Lung (tissue), 12 donors: ENCODE measurements around the gene LRP1. TPM values are rescaled to one million over a fixed set of nuclear protein-coding genes. Genes with fewer than 3 reads are reported as not detected.
A peak's percentile ranks its signal among the peaks of the same experiment; 100 is the strongest.

Source experiments
- ATAC-seq: fragments of 200-7000 bp; cut with Tn5 transposase; one replicate; pipeline ENCODE4 v1.9.1; 2020; ENCODE audit warnings: moderate number of reproducible peaks; ENCODE audit not compliant: insufficient read depth, low FRiP score
- DNase-seq, 3 donors: peaks; one replicate each; pipeline ENCODE4 v3.0.0-alpha.2; 2013 to 2017
- H3K27ac ChIP-seq, 2 donors: one replicate each; pipeline ENCODE4 v1.5.1; 2013; ENCODE audit warnings: mild to moderate bottlenecking in 2 of 2, moderate library complexity in 2 of 2, control low read depth in 1 of 2, inconsistent platforms in 1 of 2, low read depth in 1 of 2, low read length in 1 of 2
- H3K27me3 ChIP-seq, 3 donors: one replicate each; pipeline ENCODE4 v1.5.1; 2013; ENCODE audit warnings: low read length in 2 of 3; ENCODE audit not compliant: control insufficient read depth in 3 of 3, insufficient read depth in 3 of 3
- H3K36me3 ChIP-seq, 4 donors: one replicate each; pipeline ENCODE4 v1.5.1; 2013; ENCODE audit warnings: low read length in 4 of 4, mild to moderate bottlenecking in 1 of 4, moderate library complexity in 1 of 4; ENCODE audit not compliant: control insufficient read depth in 4 of 4, insufficient read depth in 4 of 4
- H3K4me1 ChIP-seq, 5 donors: one replicate each; pipeline ENCODE4 v1.5.1; 2013; ENCODE audit warnings: low read length in 5 of 5, mild to moderate bottlenecking in 2 of 5, moderate library complexity in 1 of 5; ENCODE audit not compliant: control insufficient read depth in 5 of 5, insufficient read depth in 5 of 5
- H3K4me3 ChIP-seq: one replicate; pipeline ENCODE4 v1.5.1; 2013; ENCODE audit warnings: mild to moderate bottlenecking, control low read depth, moderate library complexity
- H3K9ac ChIP-seq, 2 donors: one replicate each; pipeline ENCODE4 v1.5.1; 2013; ENCODE audit warnings: low read length in 2 of 2, control low read depth in 1 of 2; ENCODE audit not compliant: insufficient read depth in 1 of 2
- H3K9me3 ChIP-seq, 4 donors: one replicate each; pipeline ENCODE4 v1.5.1; 2013; ENCODE audit warnings: low read length in 3 of 4, mild to moderate bottlenecking in 1 of 4, moderate library complexity in 1 of 4; ENCODE audit not compliant: control insufficient read depth in 4 of 4, insufficient read depth in 3 of 4
- CTCF ChIP-seq: IDR thresholded peaks from 2 replicates; pipeline ENCODE4 v1.5.1; 2012; ENCODE audit warnings: mild to moderate bottlenecking; ENCODE audit errors: control extremely low read depth, extremely low read depth
- WGBS, 2 donors: extraction: QIAGEN DNeasy Blood & Tissue Kit; methylation state at CpG; one replicate each; pipeline ENCODE4 v1.1.7; 2013; 5-methylcytosine and 5-hydroxymethylcytosine counted together
- polyA plus RNA-seq, 2 donors: library from polyadenylated mRNA; stranded (reverse); fragments of 200-250 nt; gene quantifications; one replicate each; pipeline ENCODE4 v1.2.1, GENCODE V29; 2013
- total RNA-seq, 2 donors: library from RNA; depleted of rRNA in 1 of 2; stranded (reverse); fragments of >200 nt in 1 of 2; gene quantifications; one replicate each; pipeline ENCODE4 v1.2.1, GENCODE V29; 2014 to 2021
- donor health status: control.
- donor health status: control.
- donor health status: Bipolar disorder and iron deficiency.
- donor health status: healthy.
- donor health status: DM: yes; HTN: yes; CAD: no.

Gene LRP1
- total and polyA plus RNA-seq, 4 donors = 52.6 to 338 (median 122) TPM

GRCh38 chr12:57247041-57247440, 118.8 kb downstream of the LRP1 start:
- ATAC-seq = no peak
- WGBS, 2 donors = 98 to 100% methylated on average over 1 of the region's 1 CpG
- no peak for TF ChIP-seq CTCF

GRCh38 chr12:57248934-57249742, 120.9 kb downstream of the LRP1 start:
- H3K27me3 ChIP-seq = peaks cover 0 to 6% (median 3%) of the 10 kb centered on the region in 3 donors
- peak; percentile 59 for ATAC-seq
- TF ChIP-seq CTCF = no peak
- no peaks in the 10 kb centered on the region for H3K4me1 ChIP-seq
- no peak overlapping the region for H3K9ac ChIP-seq
- no peak for DNase-seq
- 54 to 68% methylated on average over 7 of the region's 7 CpGs for WGBS, 2 donors
- H3K36me3 ChIP-seq = no peaks in the 10 kb centered on the region
- H3K9me3 ChIP-seq = no peaks in the 10 kb centered on the region
- H3K27ac ChIP-seq = no peak overlapping the region
- no peak overlapping the region for H3K4me3 ChIP-seq

More at GRCh38 chr12:57247041-57247440, 118.8 kb downstream of the LRP1 start:
- H3K9me3 ChIP-seq = no peaks in the 10 kb centered on the region
- no peak overlapping the region for H3K9ac ChIP-seq
- peaks cover 2 to 9% (median 4%) of the 10 kb centered on the region in 5 donors for H3K4me1 ChIP-seq
- H3K4me3 ChIP-seq = no peak overlapping the region
- H3K27ac ChIP-seq = no peak overlapping the region
- peaks cover 0 to 25% (median 15%) of the 10 kb centered on the region in 3 donors for H3K27me3 ChIP-seq
- no peak for DNase-seq
- H3K36me3 ChIP-seq = no peaks in the 10 kb centered on the region

GRCh38 chr12:57250541-57250940, 122.3 kb downstream of the LRP1 start:
- WGBS, 2 donors = 78 to 89% methylated on average over 3 of the region's 3 CpGs
- Histone ChIP-seq H3K4me1 (no peaks in the 10 kb centered on the region), H3K36me3 (peaks cover 0 to 7% (median 0%) of the 10 kb centered on the region in 4 donors), H3K27me3 (no peaks in the 10 kb centered on the region), H3K9ac (no peak overlapping the region), H3K9me3 (no peaks in the 10 kb centered on the region), H3K4me3 (no peak overlapping the region), H3K27ac (no peak overlapping the region)
- ATAC-seq = no peak
- no peak for TF ChIP-seq CTCF
- DNase-seq = no peak
